ENCODE data around the gene KCNIP1.

- TF ChIP-seq EZH2phosphoT487 (conservative IDR thresholded peaks at IDR 0.05; ENCODE audit: low read length) (no peak), CTCF (IDR thresholded peaks at IDR 0.05; ENCODE audit: insufficient read depth, low read length, poor library complexity, severe bottlenecking) (no peak)
These were observed 31.1 kb downstream of the KCNIP1 start for GRCh38 chr5:170534941-170535340.

Data from SU-DHL-6 (cell line).